Right kidney (tissue), 1 donor: ENCODE data around the gene BSCL2.
"Not testable (repeated sequence)": the region's sequence is repeated elsewhere in the genome, so short reads cannot be mapped to it uniquely, and the experiment has no call there.

Source experiments
- DNase-seq: peaks from one replicate; pipeline ENCODE4 v3.0.0-alpha.2; 2016

BSCL2 gene

GRCh38 chr11:62689421-62690183 is 17.6 kb downstream of the BSCL2 start, which contains the start of gene LRRN4CL:
Gene LRRN4CL (minus strand): TSS chr11:62689530. CDS start chr11:62688508, 1,022 bp downstream.
- peak; percentile 17 for DNase-seq

GRCh38 chr11:62688491-62688890 is 18.7 kb downstream of the BSCL2 start:
- no peak for DNase-seq

GRCh38 chr11:62687508-62688396 is 19.5 kb downstream of the BSCL2 start:
- peak; percentile 80 for DNase-seq

- DNase-seq = no peak
Observed at GRCh38 chr11:62682518-62682917, 24.7 kb downstream of the BSCL2 start.

GRCh38 chr11:62680825-62681240 is 26.4 kb downstream of the BSCL2 start:
- DNase-seq = peak; percentile 11

- DNase-seq = peak; percentile 88
Observed at GRCh38 chr11:62678770-62679696, 28.2 kb downstream of the BSCL2 start, which contains the start of gene UBXN1. Gene UBXN1 (minus strand): TSS chr11:62679073. CDS start chr11:62678923, 150 bp downstream.

- no peak for DNase-seq
Observed at GRCh38 chr11:62678433-62678769, 28.8 kb downstream of the BSCL2 start.

GRCh38 chr11:62677714-62678113 is 29.5 kb downstream of the BSCL2 start:
- no peak for DNase-seq

GRCh38 chr11:62677156-62677555 is 30.1 kb downstream of the BSCL2 start:
- DNase-seq = no peak

GRCh38 chr11:62676698-62677097 is 30.5 kb downstream of the BSCL2 start:
- DNase-seq = no peak

GRCh38 chr11:62675415-62675814 is 31.8 kb downstream of the BSCL2 start:
- DNase-seq = not testable (repeated sequence)

- DNase-seq = no peak
Observed at GRCh38 chr11:62673196-62673525, 34.1 kb downstream of the BSCL2 start.

GRCh38 chr11:62671608-62672389 is 35.4 kb downstream of the BSCL2 start, which contains the start of the genes LBHD1 and UQCC3:
Gene LBHD1 (minus strand): TSS chr11:62672267. CDS start chr11:62670031, 2,236 bp downstream.
Gene UQCC3 (plus strand): TSS chr11:62671673. CDS start chr11:62671746, 73 bp downstream.
- DNase-seq = peak; percentile 96

GRCh38 chr11:62671236-62671607 is 36.0 kb downstream of the BSCL2 start:
- no peak for DNase-seq

GRCh38 chr11:62669420-62670161 is 37.6 kb downstream of the BSCL2 start:
- DNase-seq = no peak

GRCh38 chr11:62667460-62667859 is 39.8 kb downstream of the BSCL2 start:
- DNase-seq = no peak

- DNase-seq = no peak
Observed at GRCh38 chr11:62666259-62666926, 40.8 kb downstream of the BSCL2 start.

- DNase-seq = no peak
Observed at GRCh38 chr11:62665599-62666258, 41.5 kb downstream of the BSCL2 start.

GRCh38 chr11:62665075-62665598 is 42.1 kb downstream of the BSCL2 start, which contains the start of the genes C11orf98 and CSKMT:
Gene C11orf98 (minus strand): TSS chr11:62665210. CDS start chr11:62665169, 41 bp downstream.
Gene CSKMT (plus strand): TSS chr11:62665312. CDS start chr11:62665880, 568 bp downstream.
- peak; percentile 96 for DNase-seq
